ENCODE data around the gene MIR17HG. TPM values are rescaled to one million over a fixed set of nuclear protein-coding genes. Genes with fewer than 3 reads are reported as not detected.

MIR17HG gene
- total RNA-seq, 1 donor from 2014 or later: 40.6 TPM

- no peaks in the 10 kb centered on the region for H3K9me3 Mint-ChIP-seq
- peaks cover 6% of the 10 kb centered on the region for H3K36me3 Mint-ChIP-seq (ENCODE audit: low read depth)
- peaks cover 15% of the 10 kb centered on the region for H3K4me1 Mint-ChIP-seq
- TF ChIP-seq CTCF (conservative IDR thresholded peaks at IDR 0.05): no peak
- no peak for DNase-seq (ENCODE audit: low read depth, low spot score)
- H3K4me3 Mint-ChIP-seq: no peak overlapping the region
- H3K27ac Mint-ChIP-seq (ENCODE audit: unreplicated experiment): no peak overlapping the region
- H3K27me3 Mint-ChIP-seq (ENCODE audit: low read depth): no peaks in the 10 kb centered on the region
Observed at GRCh38 chr13:91305652-91306051, 41.8 kb upstream of the MIR17HG start.

GRCh38 chr13:91307887-91308286, 39.6 kb upstream of the MIR17HG start:
- no peak for DNase-seq (ENCODE audit: low read depth, low spot score)
- TF ChIP-seq CTCF (conservative IDR thresholded peaks at IDR 0.05): no peak
- Mint-ChIP-seq H3K27me3 (ENCODE audit: low read depth) (no peaks in the 10 kb centered on the region), H3K27ac (ENCODE audit: unreplicated experiment) (no peak overlapping the region), H3K36me3 (ENCODE audit: low read depth) (peaks cover 6% of the 10 kb centered on the region), H3K9me3 (no peaks in the 10 kb centered on the region), H3K4me1 (peaks cover 25% of the 10 kb centered on the region), H3K4me3 (no peak overlapping the region)

- peaks cover 29% of the 10 kb centered on the region for H3K4me1 Mint-ChIP-seq
- peak; percentile 26 for TF ChIP-seq CTCF (conservative IDR thresholded peaks at IDR 0.05)
- no peaks in the 10 kb centered on the region for H3K9me3 Mint-ChIP-seq
- no peak for DNase-seq (ENCODE audit: low read depth, low spot score)
- no peak overlapping the region for H3K27ac Mint-ChIP-seq (ENCODE audit: unreplicated experiment)
- H3K36me3 Mint-ChIP-seq (ENCODE audit: low read depth): peaks cover 6% of the 10 kb centered on the region
- no peaks in the 10 kb centered on the region for H3K27me3 Mint-ChIP-seq (ENCODE audit: low read depth)
- no peak overlapping the region for H3K4me3 Mint-ChIP-seq
Observed at GRCh38 chr13:91308299-91308698, 39.2 kb upstream of the MIR17HG start.

GRCh38 chr13:91311491-91311890, 36.0 kb upstream of the MIR17HG start:
- DNase-seq (ENCODE audit: low read depth, low spot score): no peak
- H3K27ac Mint-ChIP-seq (ENCODE audit: unreplicated experiment): no peak overlapping the region
- H3K4me3 Mint-ChIP-seq: no peak overlapping the region
- no peaks in the 10 kb centered on the region for H3K27me3 Mint-ChIP-seq (ENCODE audit: low read depth)
- TF ChIP-seq CTCF (conservative IDR thresholded peaks at IDR 0.05): no peak
- H3K9me3 Mint-ChIP-seq: no peaks in the 10 kb centered on the region
- H3K36me3 Mint-ChIP-seq (ENCODE audit: low read depth): no peaks in the 10 kb centered on the region
- peaks cover 16% of the 10 kb centered on the region for H3K4me1 Mint-ChIP-seq

- H3K27ac Mint-ChIP-seq (ENCODE audit: unreplicated experiment): no peak overlapping the region
- DNase-seq (ENCODE audit: low read depth, low spot score): no peak
- no peak for TF ChIP-seq CTCF (conservative IDR thresholded peaks at IDR 0.05)
- peaks cover 16% of the 10 kb centered on the region for H3K4me1 Mint-ChIP-seq
- H3K4me3 Mint-ChIP-seq: no peak overlapping the region
- no peaks in the 10 kb centered on the region for H3K9me3 Mint-ChIP-seq
- no peaks in the 10 kb centered on the region for H3K27me3 Mint-ChIP-seq (ENCODE audit: low read depth)
- H3K36me3 Mint-ChIP-seq (ENCODE audit: low read depth): no peaks in the 10 kb centered on the region
Observed at GRCh38 chr13:91312324-91312723, 35.2 kb upstream of the MIR17HG start.

GRCh38 chr13:91313103-91313502, 34.4 kb upstream of the MIR17HG start:
- Mint-ChIP-seq H3K27ac (ENCODE audit: unreplicated experiment) (no peak overlapping the region), H3K27me3 (ENCODE audit: low read depth) (no peaks in the 10 kb centered on the region), H3K9me3 (no peaks in the 10 kb centered on the region), H3K4me3 (no peak overlapping the region), H3K36me3 (ENCODE audit: low read depth) (no peaks in the 10 kb centered on the region), H3K4me1 (peaks cover 16% of the 10 kb centered on the region)
- DNase-seq (ENCODE audit: low read depth, low spot score): no peak
- peak; percentile 61 for TF ChIP-seq CTCF (conservative IDR thresholded peaks at IDR 0.05)
